ENCODE results near the gene SNX9.
"Not testable (repeated sequence)": the region's sequence is repeated elsewhere in the genome, so short reads cannot be mapped to it uniquely, and the experiment has no call there.

Gene SNX9

GRCh38 chr6:157892363-157892877 lies 69.4 kb downstream of the SNX9 start:
- DNase-seq: no peak

GRCh38 chr6:157893238-157893637 lies 70.2 kb downstream of the SNX9 start:
- no peak for DNase-seq

- no peak for DNase-seq
Observed at GRCh38 chr6:157895585-157895984, 72.5 kb downstream of the SNX9 start.

- no peak for DNase-seq
Observed at GRCh38 chr6:157896932-157897331, 73.9 kb downstream of the SNX9 start.

- no peak for DNase-seq
Observed at GRCh38 chr6:157898169-157898568, 75.1 kb downstream of the SNX9 start.

- DNase-seq: no peak
Observed at GRCh38 chr6:157898640-157899039, 75.6 kb downstream of the SNX9 start.

GRCh38 chr6:157900262-157900661 lies 77.2 kb downstream of the SNX9 start:
- DNase-seq: not testable (repeated sequence)

- DNase-seq: not testable (repeated sequence)
Observed at GRCh38 chr6:157900751-157901150, 77.7 kb downstream of the SNX9 start.

- DNase-seq: no peak
Observed at GRCh38 chr6:157904999-157905398, 82.0 kb downstream of the SNX9 start.

GRCh38 chr6:157905590-157906342 lies 82.7 kb downstream of the SNX9 start:
- DNase-seq: no peak

- no peak for DNase-seq
Observed at GRCh38 chr6:157906537-157907061, 83.6 kb downstream of the SNX9 start.

GRCh38 chr6:157907651-157908050 lies 84.6 kb downstream of the SNX9 start:
- no peak for DNase-seq

- DNase-seq: no peak
Observed at GRCh38 chr6:157908369-157909281, 85.6 kb downstream of the SNX9 start.

GRCh38 chr6:157909282-157909664 lies 86.2 kb downstream of the SNX9 start:
- DNase-seq: no peak

GRCh38 chr6:157911278-157911677 lies 88.2 kb downstream of the SNX9 start:
- DNase-seq: no peak

GRCh38 chr6:157911786-157912185 lies 88.7 kb downstream of the SNX9 start:
- DNase-seq: no peak

- peak; percentile 57 for DNase-seq
Observed at GRCh38 chr6:157912326-157912725, 89.3 kb downstream of the SNX9 start.

- no peak for DNase-seq
Observed at GRCh38 chr6:157921685-157922367, 98.8 kb downstream of the SNX9 start.

GRCh38 chr6:157925771-157926170 lies 102.7 kb downstream of the SNX9 start:
- DNase-seq: no peak

- DNase-seq: no peak
Observed at GRCh38 chr6:157927011-157927410, 104.0 kb downstream of the SNX9 start.

GRCh38 chr6:157928428-157928827 lies 105.4 kb downstream of the SNX9 start:
- DNase-seq: no peak

GRCh38 chr6:157929076-157929475 lies 106.0 kb downstream of the SNX9 start:
- DNase-seq: no peak

GRCh38 chr6:157929765-157930319 lies 106.8 kb downstream of the SNX9 start:
- no peak for DNase-seq

Data from DMS 273 treated with DMSO at 0.1 percent for 48 hours (cell line).